Upper lobe of left lung (tissue), 6 donors: ENCODE results near the gene IGFBP7. TPM values are rescaled to one million over a fixed set of nuclear protein-coding genes. Genes with fewer than 3 reads are reported as not detected.

ENCODE experiments used
- ATAC-seq, 2 donors: fragments of 200-7000 bp; cut with Tn5 transposase; one replicate each; pipeline ENCODE4 v1.9.1; 2022; ENCODE audit warnings: mild to moderate bottlenecking in 2 of 2, moderate library complexity in 2 of 2; ENCODE audit not compliant: low FRiP score in 2 of 2
- DNase-seq, 2 donors: peaks; one replicate each; pipeline ENCODE4 v3.0.0-alpha.2; 2019 to 2020
- H3K27ac ChIP-seq, 4 donors: fragments of 200-600 bp; sonication (generic); one replicate each; pipeline ENCODE4 v1.5.1; 2016 to 2019
- H3K27me3 ChIP-seq, 4 donors: fragments of 200-600 bp; sonication (generic); one replicate each; pipeline ENCODE4 v1.5.1; 2017 to 2019
- H3K36me3 ChIP-seq, 4 donors: fragments of 200-600 bp; sonication (generic); one replicate each; pipeline ENCODE4 v1.5.1; 2016 to 2019
- H3K4me1 ChIP-seq, 4 donors: fragments of 200-600 bp; sonication (generic); one replicate each; pipeline ENCODE4 v1.5.1; 2018 to 2019
- H3K4me3 ChIP-seq, 4 donors: fragments of 200-600 bp; sonication (generic); one replicate each; pipeline ENCODE4 v1.5.1; 2017 to 2019; ENCODE audit warnings: mild to moderate bottlenecking in 2 of 4, moderate library complexity in 1 of 4
- H3K9me3 ChIP-seq, 4 donors: fragments of 200-600 bp; sonication (generic); one replicate each; pipeline ENCODE4 v1.5.1; 2018 to 2019
- EP300 ChIP-seq, 4 donors: sonication (generic); formaldehyde crosslinking; IDR thresholded peaks; one replicate each; pipeline ENCODE4 v1.5.1; 2017; ENCODE audit warnings: antibody characterized with exemption in 4 of 4, control low read depth in 2 of 4
- POLR2A ChIP-seq, 4 donors: fragments of 450-650 bp; IDR thresholded peaks; one replicate each; pipeline ENCODE4 v1.5.1; 2016 to 2017; ENCODE audit warnings: antibody characterized with exemption in 4 of 4, mild to moderate bottlenecking in 2 of 4
- POLR2AphosphoS5 ChIP-seq, 2 donors: sonication (generic); formaldehyde crosslinking; IDR thresholded peaks; one replicate each; pipeline ENCODE4 v1.5.1; 2017; ENCODE audit warnings: antibody characterized with exemption in 2 of 2
- WGBS, 2 donors: methylation state at CpG; one replicate each; pipeline ENCODE4 v1.1.5; 2017 to 2018; 5-methylcytosine and 5-hydroxymethylcytosine counted together
- total RNA-seq, 6 donors: library from RNA; depleted of rRNA in 4 of 6; stranded (reverse); fragments of >200 nt in 4 of 6; gene quantifications; one replicate each; pipeline versions ENCODE4 v1.1.0 to v1.2.1, GENCODE V29; 2016 to 2021
- TF ChIP-seq, protein P1 (sequence below), 6 experiments: fragments of 450-650 bp in 4 of 6; fragments of 200-600 bp in 2 of 6; sonication (generic) in 2 of 6; IDR thresholded peaks; one replicate each; pipeline ENCODE4 v1.5.1; 2016 to 2019; ENCODE audit warnings: antibody characterized with exemption in 6 of 6
- donor health status: DM: no; HTN: no; CAD: no; lungs with moderate emphysema.
- donor health status: DM: no; HTN: yes; CAD: no; lungs with severe emphysema.

Gene IGFBP7
- total RNA-seq, 6 donors from 2014 or later = 105 to 705 (median 359) TPM

DNA sequence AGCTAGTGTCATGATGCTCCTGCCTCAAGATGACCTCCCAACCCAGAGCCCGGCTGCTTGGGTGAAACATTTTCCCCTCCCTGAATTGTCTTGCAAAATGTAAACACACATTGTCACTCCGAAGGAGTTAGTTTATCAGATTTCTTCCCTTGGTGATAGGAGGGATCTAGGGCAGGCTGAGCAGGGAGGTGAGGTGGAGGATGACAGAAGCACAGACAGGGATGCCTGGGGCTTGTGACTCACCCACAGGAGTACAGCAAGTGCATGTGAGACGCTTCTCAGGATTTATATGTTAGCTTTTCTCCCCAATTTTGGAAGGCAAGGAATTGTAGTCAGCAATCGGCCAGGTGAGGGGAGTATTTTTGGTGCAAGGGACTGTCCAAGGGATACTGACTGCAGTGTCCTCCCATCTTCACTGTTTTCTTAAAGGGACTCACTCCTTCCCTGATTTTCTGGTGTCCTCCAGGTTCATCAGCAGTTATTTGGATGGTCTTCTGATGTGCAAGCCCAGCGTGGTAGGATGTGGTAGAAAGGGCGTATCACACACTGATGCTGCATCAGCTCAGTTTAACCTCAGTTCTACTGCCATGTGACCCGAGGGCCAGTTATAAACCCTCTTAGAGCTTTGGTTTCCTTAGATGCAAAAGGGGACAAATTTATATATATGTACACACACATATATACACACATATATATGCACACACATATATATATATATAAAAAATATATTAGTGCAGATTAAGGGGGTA, 46.2 kb upstream of the IGFBP7 start:
- 78 to 79% methylated on average over 7 of the region's 7 CpGs for WGBS, 2 donors
- TF ChIP-seq POLR2A (IDR thresholded peaks at IDR 0.05) = no peak
- no peak for TF ChIP-seq POLR2AphosphoS5 (IDR thresholded peaks at IDR 0.05)
- TF ChIP-seq, protein P1, sequence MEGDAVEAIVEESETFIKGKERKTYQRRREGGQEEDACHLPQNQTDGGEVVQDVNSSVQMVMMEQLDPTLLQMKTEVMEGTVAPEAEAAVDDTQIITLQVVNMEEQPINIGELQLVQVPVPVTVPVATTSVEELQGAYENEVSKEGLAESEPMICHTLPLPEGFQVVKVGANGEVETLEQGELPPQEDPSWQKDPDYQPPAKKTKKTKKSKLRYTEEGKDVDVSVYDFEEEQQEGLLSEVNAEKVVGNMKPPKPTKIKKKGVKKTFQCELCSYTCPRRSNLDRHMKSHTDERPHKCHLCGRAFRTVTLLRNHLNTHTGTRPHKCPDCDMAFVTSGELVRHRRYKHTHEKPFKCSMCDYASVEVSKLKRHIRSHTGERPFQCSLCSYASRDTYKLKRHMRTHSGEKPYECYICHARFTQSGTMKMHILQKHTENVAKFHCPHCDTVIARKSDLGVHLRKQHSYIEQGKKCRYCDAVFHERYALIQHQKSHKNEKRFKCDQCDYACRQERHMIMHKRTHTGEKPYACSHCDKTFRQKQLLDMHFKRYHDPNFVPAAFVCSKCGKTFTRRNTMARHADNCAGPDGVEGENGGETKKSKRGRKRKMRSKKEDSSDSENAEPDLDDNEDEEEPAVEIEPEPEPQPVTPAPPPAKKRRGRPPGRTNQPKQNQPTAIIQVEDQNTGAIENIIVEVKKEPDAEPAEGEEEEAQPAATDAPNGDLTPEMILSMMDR (IDR thresholded peaks at IDR 0.05) = no peak
- no peak for TF ChIP-seq EP300 (IDR thresholded peaks at IDR 0.05)
- DNase-seq (no peak), ATAC-seq (no peak)
- H3K9me3 ChIP-seq = no peaks in the 10 kb centered on the region
- H3K27ac ChIP-seq = no peak overlapping the region
- H3K36me3 ChIP-seq = no peaks in the 10 kb centered on the region
- no peaks in the 10 kb centered on the region for H3K27me3 ChIP-seq
- H3K4me1 ChIP-seq = no peaks in the 10 kb centered on the region
- H3K4me3 ChIP-seq = no peak overlapping the region

DNA sequence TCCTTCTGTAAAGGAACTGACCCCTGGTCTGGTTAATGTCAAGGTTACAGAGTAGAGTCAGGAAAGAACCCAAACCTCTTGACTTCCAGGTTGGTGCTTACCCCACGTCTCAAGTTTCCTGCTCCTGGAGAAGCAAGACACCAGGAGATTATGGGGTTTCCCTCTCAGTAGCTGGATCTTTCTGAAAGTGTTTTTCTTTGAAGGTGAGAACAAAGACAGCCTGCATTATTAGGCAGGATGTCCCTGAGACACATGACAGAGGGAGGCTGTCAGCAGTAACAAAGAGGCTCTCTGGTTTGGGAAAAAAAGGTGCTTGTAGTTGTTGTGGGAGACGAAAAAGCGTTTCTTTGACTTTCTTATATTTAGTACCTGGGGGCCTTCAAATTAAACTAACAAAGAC, 44.7 kb upstream of the IGFBP7 start:
- ATAC-seq = no peak
- no peak for TF ChIP-seq POLR2AphosphoS5 (IDR thresholded peaks at IDR 0.05)
- no peak for TF ChIP-seq POLR2A (IDR thresholded peaks at IDR 0.05)
- TF ChIP-seq EP300 (IDR thresholded peaks at IDR 0.05) = no peak
- TF ChIP-seq, protein P1 (IDR thresholded peaks at IDR 0.05) = no peak
- no peak for DNase-seq
- no peak overlapping the region for H3K4me3 ChIP-seq
- H3K9me3 ChIP-seq = no peaks in the 10 kb centered on the region
- H3K4me1 ChIP-seq = no peaks in the 10 kb centered on the region
- no peaks in the 10 kb centered on the region for H3K36me3 ChIP-seq
- H3K27ac ChIP-seq = no peak overlapping the region
- no peaks in the 10 kb centered on the region for H3K27me3 ChIP-seq
- 82% methylated on average over 3 of the region's 3 CpGs for WGBS, 2 donors

DNA sequence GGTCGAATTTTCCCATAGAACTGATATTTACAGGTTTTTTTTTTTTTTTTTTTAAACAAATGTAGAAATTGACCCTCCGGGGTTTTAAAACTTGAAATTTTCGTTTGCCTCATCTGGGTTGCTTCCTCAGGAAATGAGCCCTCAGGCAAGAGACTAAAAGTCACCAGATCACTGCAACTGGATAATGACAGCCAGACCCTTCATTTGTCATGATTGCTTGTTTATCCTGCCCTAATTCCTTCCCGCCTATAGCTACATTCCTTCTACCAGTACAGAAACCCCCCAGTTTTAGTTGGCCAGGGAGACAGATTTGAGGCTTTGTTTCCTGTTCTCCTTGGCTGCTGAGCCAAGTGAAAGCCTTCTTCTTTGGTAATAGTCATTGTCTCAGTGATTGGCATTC, 44.0 kb upstream of the IGFBP7 start:
- no peaks in the 10 kb centered on the region for H3K27me3 ChIP-seq
- H3K36me3 ChIP-seq = no peaks in the 10 kb centered on the region
- ATAC-seq (no peak), DNase-seq (no peak)
- no peak overlapping the region for H3K4me3 ChIP-seq
- H3K9me3 ChIP-seq = no peaks in the 10 kb centered on the region
- no peaks in the 10 kb centered on the region for H3K4me1 ChIP-seq
- WGBS, 2 donors = 36 to 41% methylated on average over 4 of the region's 4 CpGs
- TF ChIP-seq EP300 (IDR thresholded peaks at IDR 0.05) = no peak
- no peak for TF ChIP-seq POLR2AphosphoS5 (IDR thresholded peaks at IDR 0.05)
- TF ChIP-seq, protein P1 (IDR thresholded peaks at IDR 0.05) = no peak
- no peak for TF ChIP-seq POLR2A (IDR thresholded peaks at IDR 0.05)
- no peak overlapping the region for H3K27ac ChIP-seq

DNA sequence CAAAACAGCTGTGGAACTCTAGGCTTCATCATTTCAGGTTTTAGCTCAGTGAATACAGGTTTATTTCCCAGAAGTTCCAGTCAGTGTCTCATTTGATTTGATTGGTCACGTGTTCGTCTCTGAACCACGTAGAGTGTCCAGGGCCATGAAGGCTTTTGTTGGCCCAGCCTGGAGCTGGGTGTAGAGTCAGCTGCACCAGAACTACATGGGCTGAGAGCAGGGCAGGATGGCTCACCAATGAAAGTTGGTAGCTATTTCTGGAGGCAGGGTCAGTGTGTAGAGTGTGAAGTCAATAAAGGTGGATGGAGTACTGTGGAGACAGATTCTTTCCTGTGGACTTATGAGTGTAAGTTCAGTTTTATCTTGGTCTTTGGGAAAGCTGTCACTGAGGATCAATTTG, 43.0 kb upstream of the IGFBP7 start:
- Histone ChIP-seq H3K4me1 (no peaks in the 10 kb centered on the region), H3K4me3 (no peak overlapping the region), H3K36me3 (no peaks in the 10 kb centered on the region), H3K27ac (no peak overlapping the region), H3K9me3 (no peaks in the 10 kb centered on the region), H3K27me3 (no peaks in the 10 kb centered on the region)
- WGBS, 2 donors = 91 to 94% methylated on average over 3 of the region's 3 CpGs
- no peak for ATAC-seq
- TF ChIP-seq EP300 (IDR thresholded peaks at IDR 0.05) = no peak
- no peak for TF ChIP-seq POLR2AphosphoS5 (IDR thresholded peaks at IDR 0.05)
- TF ChIP-seq, protein P1 (IDR thresholded peaks at IDR 0.05) = no peak
- TF ChIP-seq POLR2A (IDR thresholded peaks at IDR 0.05) = no peak
- no peak for DNase-seq

DNA sequence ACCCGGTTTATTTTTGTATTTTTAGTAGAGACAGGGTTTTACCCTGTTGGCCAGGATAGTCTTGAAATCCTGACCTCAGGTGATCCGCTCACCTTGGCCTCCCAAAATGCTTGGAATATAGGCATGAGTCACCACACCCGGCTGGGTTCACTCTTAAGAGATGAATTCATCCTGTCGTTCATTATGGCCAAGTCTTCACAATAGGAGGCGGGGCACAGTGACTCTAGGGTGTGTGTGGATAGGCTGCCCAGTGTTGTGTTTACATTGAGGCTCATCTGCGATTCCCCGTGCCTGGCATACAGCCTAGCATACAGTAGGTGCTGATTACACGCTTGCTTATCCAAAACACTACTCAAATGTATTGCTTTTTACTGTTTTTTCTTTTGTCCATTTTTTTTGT, 41.3 kb upstream of the IGFBP7 start:
- no peak overlapping the region for H3K4me3 ChIP-seq
- no peaks in the 10 kb centered on the region for H3K36me3 ChIP-seq
- no peak for DNase-seq
- 69% methylated on average over 8 of the region's 8 CpGs for WGBS, 2 donors
- no peaks in the 10 kb centered on the region for H3K27me3 ChIP-seq
- TF ChIP-seq EP300 (IDR thresholded peaks at IDR 0.05) = no peak
- TF ChIP-seq, protein P1 (IDR thresholded peaks at IDR 0.05) = no peak
- no peak for TF ChIP-seq POLR2A (IDR thresholded peaks at IDR 0.05)
- TF ChIP-seq POLR2AphosphoS5 (IDR thresholded peaks at IDR 0.05) = no peak
- no peak overlapping the region for H3K27ac ChIP-seq
- no peaks in the 10 kb centered on the region for H3K9me3 ChIP-seq
- no peak for ATAC-seq
- H3K4me1 ChIP-seq = no peaks in the 10 kb centered on the region
